Omental fat pad (tissue), 4 donors: ENCODE results near the gene CHST7. TPM values are rescaled to one million over a fixed set of nuclear protein-coding genes. Genes with fewer than 3 reads are reported as not detected.

Source experiments
- ATAC-seq: fragments of 150-250 bp; one replicate; pipeline ENCODE4 v1.9.1; 2016; ENCODE audit warnings: mild to moderate bottlenecking, moderate library complexity; ENCODE audit not compliant: low FRiP score
- DNase-seq: peaks from one replicate; pipeline ENCODE4 v3.0.0-alpha.2; 2019; ENCODE audit warnings: low spot score
- total RNA-seq, 4 donors: library from RNA; depleted of rRNA; stranded (reverse); fragments of >200 nt; gene quantifications; one replicate each; pipeline ENCODE4 v1.1.0, GENCODE V29; 2016
- TF ChIP-seq, protein P1 (sequence below), 3 donors: fragments of 450-650 bp; IDR thresholded peaks; one replicate each; pipeline ENCODE4 v1.5.1; 2016 to 2017; ENCODE audit warnings: antibody characterized with exemption in 3 of 3, mild to moderate bottlenecking in 3 of 3, moderate library complexity in 2 of 3

CHST7 gene
- total RNA-seq, 4 donors from 2014 or later, result 12.5 to 48.7 (median 24.0) TPM

DNA sequence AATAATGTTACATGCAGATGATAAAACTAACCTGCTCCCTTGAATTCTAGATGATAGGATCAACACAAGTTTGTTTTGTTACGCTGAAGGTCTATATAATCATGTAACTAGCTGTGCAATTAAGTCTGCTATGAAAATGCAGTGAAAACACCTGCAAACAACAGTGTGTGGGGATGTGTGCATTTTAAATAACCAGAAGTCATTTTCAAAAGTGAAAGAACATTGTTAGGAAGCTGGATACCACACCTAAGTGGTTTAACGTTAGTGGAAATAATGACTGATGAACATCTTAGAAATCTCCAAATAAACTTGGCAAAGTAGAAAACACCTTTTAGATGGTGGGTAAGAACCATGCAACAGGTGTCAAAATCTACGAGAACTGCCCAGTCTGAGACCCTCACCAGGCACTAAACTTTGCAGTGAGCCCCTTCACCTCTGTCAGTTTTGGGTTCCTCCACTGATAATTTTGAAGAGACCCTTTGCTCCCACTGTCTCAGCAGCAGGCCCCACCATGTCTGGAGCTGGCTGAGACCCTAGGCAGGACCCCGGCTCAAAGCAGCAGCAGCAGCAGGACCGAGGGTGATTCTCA, 36.6 kb downstream of the CHST7 start:
- TF ChIP-seq, protein P1, sequence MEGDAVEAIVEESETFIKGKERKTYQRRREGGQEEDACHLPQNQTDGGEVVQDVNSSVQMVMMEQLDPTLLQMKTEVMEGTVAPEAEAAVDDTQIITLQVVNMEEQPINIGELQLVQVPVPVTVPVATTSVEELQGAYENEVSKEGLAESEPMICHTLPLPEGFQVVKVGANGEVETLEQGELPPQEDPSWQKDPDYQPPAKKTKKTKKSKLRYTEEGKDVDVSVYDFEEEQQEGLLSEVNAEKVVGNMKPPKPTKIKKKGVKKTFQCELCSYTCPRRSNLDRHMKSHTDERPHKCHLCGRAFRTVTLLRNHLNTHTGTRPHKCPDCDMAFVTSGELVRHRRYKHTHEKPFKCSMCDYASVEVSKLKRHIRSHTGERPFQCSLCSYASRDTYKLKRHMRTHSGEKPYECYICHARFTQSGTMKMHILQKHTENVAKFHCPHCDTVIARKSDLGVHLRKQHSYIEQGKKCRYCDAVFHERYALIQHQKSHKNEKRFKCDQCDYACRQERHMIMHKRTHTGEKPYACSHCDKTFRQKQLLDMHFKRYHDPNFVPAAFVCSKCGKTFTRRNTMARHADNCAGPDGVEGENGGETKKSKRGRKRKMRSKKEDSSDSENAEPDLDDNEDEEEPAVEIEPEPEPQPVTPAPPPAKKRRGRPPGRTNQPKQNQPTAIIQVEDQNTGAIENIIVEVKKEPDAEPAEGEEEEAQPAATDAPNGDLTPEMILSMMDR (IDR thresholded peaks at IDR 0.05), result no peak
- DNase-seq, result no peak
- ATAC-seq, result no peak

DNA sequence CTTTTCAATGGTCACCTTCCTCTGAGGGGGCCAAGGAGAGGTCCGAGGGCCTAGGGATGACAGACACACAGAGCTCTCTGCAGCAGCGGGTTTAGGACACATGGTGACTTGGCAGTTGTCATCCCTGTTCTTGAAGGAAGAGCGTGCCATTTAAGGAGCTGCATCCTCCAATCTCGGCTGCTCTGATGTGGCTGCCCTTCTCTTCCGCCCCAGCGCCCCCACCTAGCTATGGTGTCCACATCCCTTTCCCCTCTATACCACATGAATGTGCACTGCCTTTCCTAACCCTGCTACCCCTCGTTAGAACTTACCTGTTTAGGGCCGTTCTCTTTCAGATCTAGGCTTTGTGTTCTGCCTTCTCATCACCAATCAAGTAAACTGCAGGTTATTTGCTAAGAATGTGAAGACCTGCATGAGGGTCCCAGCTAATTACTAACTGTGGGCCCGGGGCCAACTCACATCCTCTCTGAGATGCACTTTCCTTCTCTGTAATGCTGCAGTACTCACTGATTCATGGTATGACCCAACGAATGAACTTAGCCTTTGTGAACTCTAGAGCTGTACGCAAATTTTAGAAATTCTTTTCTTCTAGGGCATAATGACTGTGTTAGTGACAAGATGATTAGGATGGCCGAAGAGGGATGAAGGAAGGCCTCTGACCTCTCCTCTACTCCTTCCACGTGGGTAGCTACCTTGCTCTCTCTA, 38.2 kb downstream of the CHST7 start:
- no peak for ATAC-seq

DNA sequence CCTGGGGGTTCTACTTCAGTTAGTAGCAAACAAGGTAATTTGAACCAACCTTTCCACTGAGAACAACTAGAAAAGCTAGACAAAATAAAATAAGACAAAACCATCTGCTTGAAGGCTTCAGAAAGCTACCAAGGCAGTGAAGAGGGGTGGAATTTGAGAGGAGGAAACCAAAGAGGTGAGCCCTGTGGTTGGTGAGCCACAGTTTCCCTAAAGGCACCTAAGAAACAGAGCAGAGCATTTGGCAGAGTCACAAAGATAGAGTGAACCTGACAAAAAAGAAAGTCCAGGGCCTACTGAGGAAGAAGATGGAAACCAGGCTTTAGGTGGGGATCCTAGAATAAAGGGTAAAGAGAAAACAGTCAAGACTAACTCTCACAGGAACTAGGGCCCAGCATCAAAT, 44.3 kb downstream of the CHST7 start:
- TF ChIP-seq, protein P1 (IDR thresholded peaks at IDR 0.05), result no peak
- ATAC-seq, result no peak

More for the DNA sequence above, 38.2 kb downstream of the CHST7 start:
- TF ChIP-seq, protein P1 (IDR thresholded peaks at IDR 0.05), result no peak
- DNase-seq, result no peak

DNA sequence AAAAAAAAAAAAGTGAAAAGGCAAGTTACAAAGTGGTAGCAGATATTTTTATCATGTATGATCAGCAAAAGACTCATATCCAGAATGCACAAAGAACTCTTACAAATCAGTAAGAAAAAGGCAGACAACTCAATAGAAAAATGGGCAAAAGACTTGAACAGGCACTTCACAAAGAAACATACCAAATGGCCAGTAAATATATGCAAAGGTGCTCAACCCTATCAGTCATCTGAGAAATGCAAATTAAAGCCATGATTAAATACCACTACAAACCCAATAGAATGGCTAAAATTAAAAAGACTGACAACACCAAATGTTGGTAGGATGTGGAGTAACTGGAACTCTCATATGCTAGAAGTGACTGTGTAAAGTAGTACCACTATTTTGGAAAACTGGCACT, 45.4 kb downstream of the CHST7 start:
- ATAC-seq (no peak), DNase-seq (no peak)
- TF ChIP-seq, protein P1 (IDR thresholded peaks at IDR 0.05), result no peak

More for the DNA sequence above, 44.3 kb downstream of the CHST7 start:
- no peak for DNase-seq

DNA sequence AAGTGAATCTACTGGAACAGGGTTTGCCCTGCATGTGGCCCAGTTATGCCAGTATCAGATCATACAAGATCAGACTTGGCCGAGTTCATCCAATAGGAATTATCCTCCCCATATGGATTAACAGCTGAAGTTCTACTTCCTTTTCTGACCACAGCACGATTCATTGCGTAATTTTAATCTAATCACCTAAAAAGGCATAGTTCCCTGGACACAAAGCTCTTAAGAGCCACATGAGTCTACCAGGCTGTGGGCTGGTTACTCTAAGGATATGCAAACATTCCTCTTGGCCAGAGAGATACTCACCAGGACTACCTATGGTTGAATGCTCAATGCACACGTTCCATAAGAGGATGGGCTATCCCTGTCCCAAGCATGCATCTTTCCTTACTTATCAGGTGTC, 46.9 kb downstream of the CHST7 start:
- ATAC-seq (no peak), DNase-seq (no peak)
- TF ChIP-seq, protein P1 (IDR thresholded peaks at IDR 0.05), result no peak

DNA sequence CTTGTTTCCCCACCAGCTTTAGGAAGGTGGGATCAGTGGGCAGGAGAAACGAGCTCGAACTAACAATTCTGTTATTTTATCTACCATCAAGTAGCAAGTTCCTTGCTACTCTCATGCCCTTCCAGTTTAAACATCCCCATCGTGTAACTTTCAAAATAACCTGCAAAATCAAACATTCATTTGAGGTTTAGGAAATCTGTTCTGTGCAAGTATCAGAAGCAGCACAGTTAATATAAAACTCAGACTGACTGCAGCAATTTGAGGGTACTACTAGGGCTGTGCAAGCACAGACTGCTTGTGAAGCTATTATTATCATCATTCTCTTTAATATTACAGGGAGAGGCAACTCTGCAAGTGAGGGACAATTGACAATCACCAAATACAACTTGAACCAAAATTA, 48.0 kb downstream of the CHST7 start:
- TF ChIP-seq, protein P1 (IDR thresholded peaks at IDR 0.05), result no peak
- no peak for ATAC-seq
- DNase-seq, result no peak
